ENCODE measurements around the gene SNRPD2. TPM values are rescaled to one million over a fixed set of nuclear protein-coding genes. Genes with fewer than 3 reads are reported as not detected.

SNRPD2 gene
- total and polyA plus RNA-seq, 9 donors: 279 to 508 (median 382) TPM

GRCh38 chr19:45712699-45713067 lies 20.9 kb upstream of the SNRPD2 start:
- TF ChIP-seq POLR2A (IDR thresholded peaks at IDR 0.05) (no peak), CTCF (IDR thresholded peaks at IDR 0.05) (no peak), EP300 (IDR thresholded peaks at IDR 0.05) (no peak)
- Histone ChIP-seq H3K27me3 (no peaks in the 10 kb centered on the region), H3K4me1 (ENCODE audit: insufficient read depth) (peaks cover 2% of the 10 kb centered on the region), H3K36me3 (no peaks in the 10 kb centered on the region), H3K27ac (no peak overlapping the region), H3K4me3 (no peak overlapping the region), H3K9me3 (no peaks in the 10 kb centered on the region)
- intact Hi-C loops (cut with DNase I): loop anchor here in 1 of 4 donors (10.0 kb wide), 1 partner anchor 52 kb away; the partner anchor contains the start of gene SIX5
- WGBS, 3 donors: 87 to 90% (median 88%) methylated on average over 24 to 25 of the region's 25 CpGs
- DNase-seq: peak in 1 of 5 donors; percentile 32

- Histone ChIP-seq H3K27ac (no peak overlapping the region), H3K4me3 (no peak overlapping the region), H3K9me3 (no peaks in the 10 kb centered on the region), H3K36me3 (no peaks in the 10 kb centered on the region), H3K4me1 (ENCODE audit: insufficient read depth) (peaks cover 2% of the 10 kb centered on the region), H3K27me3 (no peaks in the 10 kb centered on the region)
- intact Hi-C loops (cut with DNase I): loop anchor here in 1 of 4 donors (10.0 kb wide), 1 partner anchor 53 kb away; the partner anchor contains the start of gene SIX5
- peak in 2 of 5 donors; percentile 38 to 41 for DNase-seq
- 86 to 90% (median 88%) methylated on average over 74 to 76 of the region's 76 CpGs for WGBS, 3 donors
- TF ChIP-seq CTCF (IDR thresholded peaks at IDR 0.05) (no peak), EP300 (IDR thresholded peaks at IDR 0.05) (no peak), POLR2A (IDR thresholded peaks at IDR 0.05) (no peak)
Measured at GRCh38 chr19:45711851-45712698, 20.3 kb upstream of the SNRPD2 start.

- no peak for DNase-seq
- Histone ChIP-seq H3K27me3 (no peaks in the 10 kb centered on the region), H3K36me3 (no peaks in the 10 kb centered on the region), H3K9me3 (no peaks in the 10 kb centered on the region), H3K4me3 (no peak overlapping the region), H3K4me1 (ENCODE audit: insufficient read depth) (peaks cover 2% of the 10 kb centered on the region), H3K27ac (peak overlapping the region in 1 of 2 donors; percentile 51)
- TF ChIP-seq EP300 (IDR thresholded peaks at IDR 0.05) (no peak), CTCF (IDR thresholded peaks at IDR 0.05) (no peak), POLR2A (IDR thresholded peaks at IDR 0.05) (no peak)
- intact Hi-C loops (cut with DNase I): loop anchor here in 1 of 4 donors (10.0 kb wide), 1 partner anchor 54 kb away; the partner anchor contains the start of gene SIX5
- 36 to 45% (median 39%) methylated on average over 10 of the region's 10 CpGs for WGBS, 3 donors
Measured at GRCh38 chr19:45710356-45711130, 18.8 kb upstream of the SNRPD2 start.

- Histone ChIP-seq H3K27ac (no peak overlapping the region), H3K4me1 (ENCODE audit: insufficient read depth) (no peaks in the 10 kb centered on the region), H3K4me3 (no peak overlapping the region), H3K36me3 (no peaks in the 10 kb centered on the region), H3K27me3 (no peaks in the 10 kb centered on the region), H3K9me3 (no peaks in the 10 kb centered on the region)
- TF ChIP-seq CTCF (IDR thresholded peaks at IDR 0.05) (no peak), POLR2A (IDR thresholded peaks at IDR 0.05) (no peak), EP300 (IDR thresholded peaks at IDR 0.05) (no peak)
- WGBS, 3 donors: 88 to 92% (median 88%) methylated on average over 12 of the region's 12 CpGs
- intact Hi-C loops (cut with DNase I): no loop called here
- DNase-seq: no peak
Measured at GRCh38 chr19:45705710-45706415, 14.1 kb upstream of the SNRPD2 start.

Data from ovary (tissue), 9 donors.